HG02678 (cell line): Measurements from ENCODE around the gene GLCE.
"Not testable (repeated sequence)": the region's sequence is repeated elsewhere in the genome, so short reads cannot be mapped to it uniquely, and the experiment has no call there.

Source experiments
- ATAC-seq: cut with Tn5 transposase; IDR thresholded peaks from one replicate; pipeline ENCODE4 v1.9.1; 2021; ENCODE audit warnings: mild to moderate bottlenecking, moderate library complexity; ENCODE audit not compliant: unreplicated experiment

GLCE gene

DNA sequence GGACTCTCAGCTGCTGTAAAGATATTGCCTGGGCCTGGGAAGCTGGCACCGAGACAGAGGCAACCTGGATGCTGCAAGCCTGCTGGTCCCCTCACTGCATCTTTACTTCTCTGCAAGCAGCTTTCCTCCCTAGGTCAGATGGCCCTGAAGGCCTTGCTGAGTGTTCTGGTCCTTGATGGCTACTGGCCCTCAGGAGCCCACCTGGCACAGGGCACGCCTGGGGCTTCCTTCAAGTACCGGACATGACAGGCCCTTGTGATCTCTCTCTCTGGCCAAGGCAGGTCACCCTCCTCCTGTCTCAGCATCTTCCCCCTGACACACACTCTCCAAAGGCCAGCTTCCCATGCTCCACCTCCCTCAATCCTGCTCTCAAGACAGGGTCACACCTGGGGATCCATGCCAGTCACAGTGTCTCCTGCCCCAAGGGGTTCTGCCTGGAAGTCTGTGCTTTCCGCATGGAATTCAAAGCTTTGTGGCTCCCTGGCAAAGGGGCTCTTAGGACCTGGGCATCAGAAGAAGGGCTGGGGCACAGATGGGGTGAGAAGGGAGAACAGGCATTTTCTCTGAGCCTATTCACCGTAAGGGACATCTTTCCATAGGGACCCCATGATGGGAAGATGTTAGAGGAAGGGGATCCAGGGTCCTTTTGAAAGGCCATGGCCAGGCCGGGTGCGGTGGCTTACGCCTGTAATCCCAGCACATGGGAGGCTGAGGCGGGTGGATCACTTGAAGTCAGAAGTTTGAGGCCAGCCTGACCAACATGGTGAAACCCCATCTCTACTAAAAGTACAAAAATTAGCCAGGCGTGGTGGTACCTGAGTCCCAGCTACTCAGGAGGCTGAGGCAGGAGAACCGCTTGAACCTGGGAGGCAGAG, 133.5 kb downstream of the GLCE start:
- no peak for ATAC-seq

DNA sequence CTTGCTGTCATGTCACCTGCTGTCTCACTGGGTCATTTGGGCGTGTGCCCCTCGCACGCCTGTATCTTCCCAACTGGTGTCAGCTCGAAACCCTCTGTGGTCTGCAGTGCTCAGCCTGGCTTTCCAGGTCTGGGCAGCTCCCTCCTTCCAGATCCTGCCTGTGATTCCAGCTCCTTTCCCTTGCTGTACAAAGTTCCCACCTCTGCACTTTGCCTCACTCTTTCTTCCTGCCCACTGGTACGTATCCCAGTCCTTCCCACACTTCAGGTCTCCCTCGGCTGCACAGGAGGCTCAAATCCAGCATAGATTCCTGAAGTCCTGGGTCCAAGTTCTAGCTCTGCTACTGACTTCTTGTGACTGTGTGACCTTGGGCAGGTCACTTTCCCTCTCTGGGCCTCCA, 136.2 kb downstream of the GLCE start:
- no peak for ATAC-seq

DNA sequence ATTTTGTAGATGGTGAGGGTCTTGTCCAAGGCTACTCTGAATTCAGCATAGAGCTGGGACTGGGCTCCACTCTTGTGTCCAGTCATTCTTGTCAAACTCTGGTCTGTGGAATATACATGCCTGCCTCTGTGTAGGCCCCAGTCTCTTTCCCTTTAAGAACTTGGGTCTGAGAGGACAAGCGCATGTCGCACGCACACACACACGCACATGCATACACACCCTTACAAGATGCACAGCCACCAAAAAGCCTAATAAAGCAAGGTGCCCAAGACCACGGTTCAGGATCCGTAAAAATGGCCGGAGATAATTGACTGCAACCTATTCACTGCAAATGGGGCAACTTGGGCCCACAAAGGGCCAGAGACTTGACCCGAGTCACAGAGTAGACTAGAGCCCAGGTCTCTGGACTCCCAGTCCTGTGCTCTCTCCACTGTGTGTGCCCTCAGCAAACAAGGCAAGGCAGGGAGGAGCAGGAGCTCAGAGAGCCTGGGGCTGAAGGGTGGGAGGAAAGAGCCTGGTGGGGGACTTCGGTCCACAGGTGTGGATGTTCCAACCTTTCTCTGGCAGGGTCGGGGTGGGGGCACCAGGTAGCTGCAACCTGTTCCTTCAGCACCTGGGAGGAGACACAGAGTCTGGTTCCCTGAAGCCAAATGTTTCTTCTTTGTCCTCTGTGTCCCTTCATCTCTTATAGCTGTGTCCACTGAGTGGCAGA, 137.4 kb downstream of the GLCE start:
- no peak for ATAC-seq

DNA sequence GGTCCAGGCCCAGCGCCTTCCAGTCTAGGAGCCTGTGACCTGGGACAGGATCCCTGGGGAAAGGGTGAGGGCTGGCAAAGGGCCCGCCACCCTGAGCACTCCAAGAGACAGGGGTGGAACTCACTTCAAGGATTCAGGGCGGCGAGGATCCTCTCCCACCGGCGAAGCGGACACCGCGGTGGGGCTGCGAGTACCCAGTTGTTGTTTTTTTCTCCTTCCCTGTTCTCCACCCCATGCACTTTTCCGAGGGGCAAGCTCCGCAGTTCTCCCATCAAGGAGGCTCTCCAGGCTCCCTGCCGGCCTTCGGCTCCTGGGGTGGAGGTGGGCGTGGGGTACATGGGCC, 137.9 kb downstream of the GLCE start:
- ATAC-seq: no peak

DNA sequence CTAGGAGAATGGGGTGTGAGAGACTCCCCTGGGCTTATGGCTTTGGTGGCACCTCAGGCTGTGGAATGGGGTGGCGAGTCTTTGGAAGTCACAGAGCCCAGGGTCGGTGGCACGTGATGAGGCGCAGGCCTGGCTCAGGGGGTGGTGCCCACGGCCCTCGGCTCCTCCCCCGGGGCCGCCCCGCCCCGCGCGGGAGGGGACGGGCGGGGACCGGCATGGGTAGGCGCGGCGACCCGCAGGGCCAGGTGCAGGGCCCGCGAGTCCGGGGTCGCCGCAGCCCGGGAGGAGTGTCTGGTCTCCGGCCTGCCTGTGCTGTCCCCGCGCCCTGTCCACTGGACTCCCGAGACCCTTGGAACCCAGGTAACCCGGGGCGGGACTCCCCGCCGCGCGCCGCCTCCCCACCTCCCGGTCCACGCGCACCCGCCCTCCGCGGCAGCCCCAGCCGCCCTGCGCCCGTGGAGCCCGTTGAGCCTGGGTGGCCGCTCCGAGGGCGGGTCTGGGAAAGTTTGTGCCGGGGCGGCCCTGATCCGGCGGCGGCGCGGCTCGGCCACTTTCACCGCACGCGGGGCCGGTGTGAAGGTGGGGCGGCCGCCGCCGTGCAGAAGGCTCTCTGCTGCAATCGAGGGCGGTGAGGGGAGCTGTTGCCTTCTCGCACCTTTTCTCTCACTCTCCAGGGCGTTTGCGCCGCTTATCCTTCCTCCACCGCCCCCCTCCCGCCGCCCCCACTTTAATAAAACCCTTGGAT, 138.4 kb downstream of the GLCE start, which contains the start of gene PAQR5:
TSS of gene PAQR5 (plus strand) at position 216 of the 745 bp plus-strand sequence. CDS start 61,169 bp downstream, outside the sequence.
- no peak for ATAC-seq

DNA sequence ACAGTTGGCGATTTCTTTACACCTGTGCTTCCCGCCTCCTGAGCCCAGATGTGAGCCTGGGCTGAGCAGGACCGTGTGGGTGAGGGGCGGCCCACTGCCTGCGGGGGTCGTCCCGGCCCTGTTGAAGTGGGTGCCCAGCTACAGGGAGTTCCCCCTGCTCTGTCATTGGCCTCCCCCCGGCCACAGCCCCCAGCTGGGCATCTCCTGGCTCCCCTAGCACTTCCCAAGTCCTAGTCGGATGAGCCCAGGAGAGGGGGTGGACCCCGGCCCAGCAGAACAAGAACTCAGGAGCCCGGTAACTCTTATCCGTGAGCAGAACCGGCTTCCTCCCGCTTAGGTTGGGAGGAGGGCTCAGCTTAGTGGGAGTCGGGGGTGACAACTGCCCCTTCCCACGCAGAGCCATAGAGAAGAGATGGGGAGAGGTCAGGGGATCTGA, 139.0 kb downstream of the GLCE start:
- no peak for ATAC-seq

DNA sequence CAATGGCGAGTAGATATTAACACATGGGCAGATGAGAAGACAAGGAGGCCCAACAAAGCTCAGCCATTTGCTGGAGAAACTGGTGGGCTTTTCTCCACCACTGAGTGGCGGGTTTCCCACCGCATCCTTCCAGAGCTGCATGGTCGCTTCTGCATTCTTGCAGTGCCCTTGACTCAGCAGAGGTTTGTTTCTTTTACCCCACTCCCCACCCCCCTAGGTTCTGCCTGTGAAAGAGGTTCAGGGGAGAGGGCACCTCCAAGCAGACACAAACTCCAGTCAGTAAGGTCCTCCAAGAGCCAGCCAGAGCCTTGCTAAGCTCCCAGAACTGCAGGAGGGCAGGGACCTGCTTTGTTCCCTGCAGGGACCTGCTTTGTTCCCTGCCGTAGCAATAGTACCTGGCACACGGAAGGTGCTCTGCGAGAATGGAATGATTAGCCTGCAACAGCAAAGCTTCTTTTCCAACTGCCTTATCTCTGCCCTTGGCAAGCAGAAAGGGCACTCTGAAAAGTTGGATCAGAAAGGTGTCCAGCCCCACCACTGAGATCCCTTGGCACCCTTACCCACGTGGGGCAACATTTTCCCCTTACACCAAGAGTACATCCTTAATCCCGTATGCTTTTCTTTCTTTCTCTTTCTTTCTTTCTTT, 139.6 kb downstream of the GLCE start:
- ATAC-seq: no peak

DNA sequence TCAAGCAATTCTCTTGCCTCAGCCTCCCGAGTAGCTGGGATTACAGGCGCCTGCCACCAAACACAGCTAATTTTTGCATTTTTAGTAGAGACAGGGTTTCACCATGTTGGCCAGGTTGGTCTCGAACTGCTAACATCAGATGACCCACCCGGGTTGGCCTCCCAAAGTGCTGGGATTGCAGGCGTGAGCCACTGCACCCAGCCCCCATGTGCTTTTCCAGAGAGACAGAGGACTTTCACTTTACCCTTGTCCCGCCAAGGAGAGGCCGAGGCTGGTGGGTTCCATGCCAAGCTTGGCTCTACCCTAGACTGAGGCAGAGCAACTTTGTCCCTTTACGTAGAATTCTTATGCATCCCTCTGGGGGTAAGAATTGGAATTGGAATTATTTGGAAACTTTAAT, 140.7 kb downstream of the GLCE start:
- not testable (repeated sequence) for ATAC-seq

DNA sequence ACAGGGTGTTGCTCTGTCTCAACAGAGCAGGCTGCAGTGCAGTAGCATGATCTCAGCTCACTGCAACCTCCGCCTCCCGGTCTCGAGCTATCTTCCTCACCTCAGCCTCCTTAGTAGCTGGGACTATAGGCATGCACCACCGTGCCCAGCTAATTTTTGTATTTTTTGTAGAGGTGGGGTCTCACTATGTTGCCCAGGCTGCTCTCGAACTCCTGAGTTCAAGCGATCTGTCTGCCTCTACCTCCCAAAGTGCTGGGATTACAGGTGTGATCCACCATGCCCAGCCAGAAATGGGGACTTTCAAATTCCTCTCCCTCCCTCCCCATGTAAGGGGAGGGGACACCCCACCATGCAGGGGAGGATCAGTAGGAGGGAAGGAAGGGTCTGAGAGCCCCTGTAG, 141.7 kb downstream of the GLCE start:
- not testable (repeated sequence) for ATAC-seq

DNA sequence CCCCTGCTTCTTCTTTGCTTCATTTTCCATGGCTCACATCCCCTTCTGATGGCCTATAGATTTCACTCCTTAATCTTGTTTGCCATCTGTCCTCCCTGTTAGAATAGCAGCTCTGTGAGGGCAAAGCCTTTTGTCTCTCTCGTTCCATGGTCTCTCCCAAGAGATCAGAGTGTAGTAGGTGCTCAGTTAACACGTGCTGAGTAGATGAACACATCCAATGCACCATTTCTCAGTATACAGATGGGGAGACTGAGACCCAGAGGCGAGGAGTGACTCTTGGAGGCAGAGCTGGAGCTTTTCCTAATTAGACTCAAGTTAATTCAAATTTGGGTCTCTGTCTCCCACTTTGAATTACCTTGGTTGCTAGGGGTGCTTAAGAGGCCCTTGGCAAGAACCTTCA, 142.5 kb downstream of the GLCE start:
- ATAC-seq: no peak

DNA sequence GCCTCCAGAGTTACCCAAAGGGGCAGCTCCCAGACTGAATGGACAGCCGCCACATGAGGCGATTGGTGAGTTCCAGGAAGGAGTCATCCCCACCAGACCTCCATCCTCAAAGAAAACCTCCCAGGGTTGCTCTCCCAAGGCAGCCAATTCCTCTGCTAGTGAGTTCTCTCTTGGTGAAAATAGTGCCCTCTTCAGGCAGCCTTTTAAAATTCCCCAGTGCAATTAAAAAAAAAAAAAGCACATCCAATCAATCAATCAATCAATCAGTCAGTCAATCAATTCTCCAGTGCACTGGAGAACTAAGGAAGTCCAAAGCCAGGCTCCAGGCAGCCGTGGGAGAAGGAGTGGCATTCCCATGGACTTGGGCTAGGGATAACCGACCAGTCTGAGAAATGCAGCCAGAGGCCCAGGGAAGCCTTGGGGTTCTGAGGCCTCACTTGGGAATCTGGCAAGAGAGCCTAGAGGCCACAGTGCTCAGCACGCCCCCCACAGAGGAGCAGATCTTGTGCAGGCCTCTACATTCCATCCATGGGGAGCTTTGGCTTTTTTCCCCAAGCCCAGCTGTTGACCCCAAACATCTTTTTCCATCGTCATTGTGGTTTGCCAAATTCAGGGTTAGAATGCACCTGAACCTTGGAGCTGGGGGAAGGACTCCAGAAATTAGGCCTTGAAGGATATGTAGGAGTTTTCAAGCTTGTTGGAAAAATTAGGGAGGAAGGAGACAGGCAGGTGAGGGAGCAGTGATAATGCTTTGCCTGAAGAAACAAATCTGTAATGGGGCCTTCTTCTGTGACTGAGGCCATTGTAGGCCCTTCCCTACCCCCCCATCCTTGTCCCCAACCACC, 143.1 kb downstream of the GLCE start:
- ATAC-seq: no peak

DNA sequence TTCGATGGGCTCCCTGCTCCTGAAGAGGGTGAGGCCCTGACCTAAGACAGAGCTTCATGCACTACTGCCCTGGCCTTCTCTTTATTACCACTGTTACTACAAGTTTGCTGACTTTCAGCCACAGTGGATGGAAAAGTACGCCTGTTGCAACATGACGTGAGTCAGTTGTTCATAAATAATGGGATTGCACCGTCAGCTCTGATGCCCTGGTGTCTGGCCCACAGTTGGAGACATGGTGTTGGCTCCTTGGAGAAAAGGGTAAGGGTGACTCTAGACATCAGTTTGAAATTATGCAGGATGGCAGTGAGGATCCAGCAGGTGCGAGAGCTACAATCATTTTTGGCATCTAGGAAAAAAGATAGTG, 143.7 kb downstream of the GLCE start:
- no peak for ATAC-seq

DNA sequence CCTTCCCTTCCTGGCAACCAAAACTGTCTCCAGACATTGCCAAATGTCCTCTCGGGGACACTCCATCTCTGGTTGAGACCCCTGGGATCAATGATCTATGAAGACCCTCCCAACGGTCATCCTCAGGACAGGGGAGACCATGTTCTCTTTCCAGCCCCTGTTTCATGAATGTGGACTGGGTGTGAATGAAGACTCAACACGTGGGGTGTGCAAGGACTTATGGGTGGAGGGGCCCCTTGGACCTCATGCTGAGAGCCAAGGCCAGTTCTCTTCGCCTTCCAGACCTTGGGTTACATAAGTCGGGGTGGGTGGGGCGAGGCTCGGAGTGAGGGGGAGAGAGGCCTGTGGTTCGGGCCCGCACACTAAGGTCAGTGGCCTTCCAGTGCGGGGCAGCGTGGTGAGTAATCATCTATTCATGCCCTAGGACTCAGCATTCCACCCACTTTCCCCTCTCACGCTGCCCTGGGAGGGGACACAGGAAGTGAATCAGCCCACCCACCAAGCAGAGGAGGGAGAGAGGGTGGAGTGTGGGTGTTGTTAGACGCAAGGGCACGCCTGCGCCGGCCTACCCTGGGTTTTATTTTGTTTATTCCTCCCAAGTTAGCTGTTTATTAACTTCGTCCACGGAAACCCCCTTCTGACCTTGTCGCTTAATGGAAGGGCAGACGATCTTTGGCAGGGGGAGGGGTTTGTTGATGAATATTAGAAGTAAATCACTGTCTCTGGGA, 144.9 kb downstream of the GLCE start:
- ATAC-seq: no peak

DNA sequence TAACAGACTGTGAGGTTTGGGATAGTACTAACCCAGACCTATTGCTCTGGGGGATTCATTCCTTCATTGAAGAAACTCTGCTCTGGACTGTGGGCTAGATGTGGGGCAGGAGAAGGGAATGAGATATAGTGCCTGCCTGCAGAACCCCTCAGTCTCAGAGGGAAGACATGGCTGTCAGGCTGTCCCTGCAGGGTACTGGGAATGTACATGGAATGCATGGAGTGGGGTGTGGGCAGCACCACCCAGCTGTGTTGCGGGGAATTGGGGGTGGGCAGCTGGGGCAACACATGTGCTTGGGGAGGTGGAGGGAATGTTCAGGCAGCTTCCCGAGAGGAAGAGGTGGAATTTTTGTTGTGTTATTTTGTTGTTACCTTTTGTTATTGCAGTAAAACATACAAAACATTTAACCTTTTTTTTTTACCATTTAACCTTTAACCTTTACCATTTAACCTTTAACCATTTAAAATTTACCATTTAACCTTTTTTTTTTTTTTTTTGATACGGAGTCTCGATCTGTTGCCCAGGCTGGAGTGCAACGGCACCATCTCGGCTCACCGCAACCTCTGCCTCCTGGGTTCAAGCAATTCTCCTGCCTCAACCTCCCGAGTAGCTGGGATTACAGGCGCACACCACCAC, 145.6 kb downstream of the GLCE start:
- no peak for ATAC-seq

DNA sequence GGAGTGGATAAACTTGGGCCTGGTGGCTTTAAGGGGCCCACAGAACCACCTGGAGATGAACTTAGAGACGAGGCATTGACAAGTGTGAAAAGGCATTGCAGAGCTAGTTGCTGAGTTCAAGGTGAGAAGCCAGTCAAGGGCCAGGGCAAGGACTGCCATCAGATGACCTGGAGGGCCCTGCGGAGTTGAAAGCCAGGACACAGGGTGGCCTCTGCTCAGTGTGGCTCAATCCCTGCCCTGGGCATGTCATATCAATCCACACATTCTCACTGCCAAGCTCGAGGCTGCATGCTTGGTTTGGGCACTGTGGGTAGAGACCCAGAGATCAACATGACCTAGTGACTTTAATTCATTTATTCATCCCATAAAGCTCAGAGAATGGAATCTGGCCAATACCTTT, 147.5 kb downstream of the GLCE start:
- ATAC-seq: no peak

DNA sequence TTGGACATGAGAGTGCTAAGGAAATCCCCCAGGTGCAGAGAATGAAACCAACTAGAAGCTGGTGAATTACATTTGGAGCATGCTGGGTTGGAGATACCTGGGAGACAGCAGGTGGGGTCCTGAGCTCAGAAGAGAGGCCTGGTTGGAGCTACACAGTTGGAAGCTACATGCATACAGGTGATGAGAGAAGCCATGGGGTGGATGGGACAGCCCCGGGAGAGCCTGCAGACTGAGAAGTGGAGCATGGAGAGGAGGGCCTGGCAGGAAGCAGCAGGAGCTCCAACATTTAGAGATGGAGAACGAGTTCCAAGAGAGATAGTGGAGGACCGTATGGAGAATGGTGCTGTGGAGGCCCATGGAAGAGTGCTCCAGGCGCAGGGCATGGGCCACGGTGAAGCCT, 148.5 kb downstream of the GLCE start:
- ATAC-seq: no peak

DNA sequence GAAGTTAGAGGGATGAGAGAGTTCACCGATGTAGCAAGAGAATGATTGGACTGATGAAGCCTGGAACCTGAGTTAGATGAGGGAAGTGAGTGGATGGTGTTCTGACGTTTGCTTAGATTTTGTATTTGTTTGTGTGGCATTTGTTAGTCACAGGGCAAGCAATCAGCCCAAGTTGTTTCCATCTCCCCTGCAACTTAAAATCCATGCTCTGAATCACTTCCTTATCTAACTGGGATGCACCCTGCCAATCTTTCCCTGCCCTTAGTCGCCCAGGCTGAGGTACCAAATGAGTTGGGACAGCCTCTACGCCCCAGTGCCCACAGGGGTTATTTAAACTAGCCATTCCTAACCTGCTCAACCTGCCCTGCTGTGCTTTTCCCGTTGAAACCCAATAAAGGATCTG, 150.9 kb downstream of the GLCE start:
- ATAC-seq: no peak

DNA sequence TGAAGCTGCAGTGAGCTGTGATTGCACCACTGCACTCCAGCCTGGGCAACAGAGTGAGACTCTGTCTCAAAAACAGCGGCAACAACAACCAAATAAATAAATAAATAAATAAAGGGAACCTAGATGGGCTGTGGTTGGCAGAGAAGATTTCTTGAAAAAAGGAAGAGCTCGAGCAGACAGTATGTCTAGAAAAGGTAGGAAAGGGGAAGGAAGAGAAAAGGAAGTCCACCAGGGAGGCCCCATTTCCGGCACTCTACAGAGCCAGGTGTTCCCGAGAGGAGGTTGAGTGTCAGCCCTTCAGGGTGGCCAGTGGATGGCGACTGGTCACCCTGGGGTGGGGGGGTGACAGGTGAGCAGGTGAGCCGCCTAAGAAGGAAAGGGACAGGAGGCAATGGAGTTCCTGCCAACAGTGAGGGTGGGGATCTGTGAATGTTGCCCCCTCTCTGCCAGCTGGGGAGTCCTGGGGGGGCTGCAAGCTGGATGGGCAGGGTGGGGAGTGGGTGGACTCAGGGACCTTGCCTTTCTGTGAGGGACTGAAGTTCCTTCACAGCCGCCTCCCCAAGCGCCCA, 153.1 kb downstream of the GLCE start:
- ATAC-seq: no peak

DNA sequence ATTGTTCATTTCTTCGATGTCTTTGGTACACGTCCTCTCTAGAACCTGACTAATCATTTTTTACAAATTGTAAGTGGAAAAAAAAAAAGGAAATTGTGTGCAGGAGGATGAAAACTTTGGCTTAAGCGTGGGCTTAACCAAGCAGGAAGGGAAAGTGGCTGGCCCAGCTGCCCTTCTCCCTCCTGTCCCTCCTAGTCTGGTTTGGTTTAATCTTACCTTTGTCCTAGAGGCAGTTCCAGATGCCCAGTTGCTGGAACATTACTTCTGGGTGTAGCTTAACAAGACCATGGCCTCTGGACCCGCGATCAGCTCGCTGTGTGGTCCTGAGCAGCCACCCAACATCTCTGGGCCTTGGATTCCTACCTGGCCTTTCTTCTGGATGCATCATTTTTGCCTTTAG, 153.7 kb downstream of the GLCE start:
- ATAC-seq: no peak
